ENCODE measurements around the gene GAMT. TPM values are rescaled to one million over a fixed set of nuclear protein-coding genes. Genes with fewer than 3 reads are reported as not detected.

GAMT gene
- total and polyA plus RNA-seq, 2 experiments from 2014 or later = 21.5 to 36.9 TPM

GRCh38 chr19:1373534-1374249, 27.6 kb downstream of the GAMT start (continued):
- TF ChIP-seq CTCF (conservative IDR thresholded peaks at IDR 0.05; ENCODE audit: low read depth in 2 of 2) = no peak
- no peak for TF ChIP-seq ETS1 (IDR thresholded peaks at IDR 0.05)
- TF ChIP-seq STAT1 (IDR thresholded peaks at IDR 0.05; ENCODE audit: unreplicated experiment) = no peak

- H3K4me2 ChIP-seq = no peak overlapping the region
- peaks cover 7% of the 10 kb centered on the region; the same call in 1 of the 2 replicates for H3K36me3 ChIP-seq (ENCODE audit: insufficient read depth)
- no peaks in the 10 kb centered on the region for H3K27me3 ChIP-seq (ENCODE audit: insufficient read depth)
- H3K4me1 Mint-ChIP-seq = no peaks in the 10 kb centered on the region
- peaks cover 66% of the 10 kb centered on the region for H3K36me3 Mint-ChIP-seq (ENCODE audit: low read depth)
- DNase-seq (ENCODE audit: low spot score) (no peak), ATAC-seq (no peak)
- no peak overlapping the region for H3K27ac Mint-ChIP-seq
- no peaks in the 10 kb centered on the region for H3K9me3 Mint-ChIP-seq
- no peaks in the 10 kb centered on the region for H3K79me2 ChIP-seq (replicated peaks; ENCODE audit: insufficient read depth)
- H3K9me2 ChIP-seq (ENCODE audit: insufficient read depth) = no peaks in the 10 kb centered on the region
- no peaks in the 10 kb centered on the region for H3K4me1 ChIP-seq (ENCODE audit: insufficient read depth)
- no peak overlapping the region for H3K4me3 Mint-ChIP-seq
- H3K4me3 ChIP-seq = no peak overlapping the region
- peaks cover 4% of the 10 kb centered on the region for H3K27me3 Mint-ChIP-seq (ENCODE audit: insufficient read depth, low read depth, poor library complexity)
- no peak overlapping the region for H2AFZ ChIP-seq
- H4K20me1 ChIP-seq (replicated peaks; ENCODE audit: insufficient read depth) = peaks cover 4% of the 10 kb centered on the region; the same call in 1 of the 2 replicates
- no peak overlapping the region for H3K27ac ChIP-seq (ENCODE audit: low read depth)
- no peak for TF ChIP-seq ZNF331 (CRISPR knock-in tag; IDR thresholded peaks at IDR 0.05; ENCODE audit: low read depth)
- TF ChIP-seq REST (IDR thresholded peaks at IDR 0.05; ENCODE audit: unreplicated experiment) = no peak
- TF ChIP-seq EZH2 (IDR thresholded peaks at IDR 0.05; ENCODE audit: low read depth, unreplicated experiment) = no peak
- no peak for TF ChIP-seq ZNF114 (CRISPR knock-in tag; IDR thresholded peaks at IDR 0.05)
- TF ChIP-seq STAT1 (IDR thresholded peaks at IDR 0.05; ENCODE audit: unreplicated experiment) = no peak
- TF ChIP-seq CREB1 (CRISPR knock-in tag; IDR thresholded peaks at IDR 0.05; ENCODE audit: low read depth) = no peak
- TF ChIP-seq ETS1 (IDR thresholded peaks at IDR 0.05) = no peak
- peaks cover 20% of the 10 kb centered on the region for H3F3A ChIP-seq (replicated peaks; ENCODE audit: low read depth)
These were observed 28.3 kb downstream of the GAMT start for GRCh38 chr19:1373042-1373533.

Data from GM23338 (cell line).